ENCODE data around the gene CREB3L2. TPM values are rescaled to one million over a fixed set of nuclear protein-coding genes. Genes with fewer than 3 reads are reported as not detected.
"Not testable (repeated sequence)": the region's sequence is repeated elsewhere in the genome, so short reads cannot be mapped to it uniquely, and the experiment has no call there.

The CREB3L2 gene
- total RNA-seq, 3 donors from 2014 or later (not counting 1 experiment from before 2014, with no cell fraction given) = 45.9 to 54.6 (median 52.5) TPM

DNA sequence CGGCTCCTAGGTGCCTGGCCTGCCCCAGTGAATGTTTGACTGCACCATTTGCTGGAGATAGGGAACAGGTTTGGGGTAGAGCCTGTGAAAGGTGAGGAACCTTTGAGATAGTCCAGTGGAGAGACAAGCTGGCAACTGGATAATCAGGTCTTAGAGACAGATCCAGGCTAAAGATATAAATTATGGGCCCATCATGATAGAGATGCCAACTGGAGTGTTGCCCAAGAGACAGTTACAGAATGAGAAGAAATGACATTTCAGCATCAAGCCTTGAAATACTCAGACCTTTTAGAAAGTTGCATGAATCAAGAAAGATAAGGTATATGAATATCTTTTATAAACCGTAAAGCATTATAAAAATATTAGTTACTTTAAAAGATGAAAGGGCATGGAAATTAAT, 27.1 kb downstream of the CREB3L2 start:
- H3K4me3 Mint-ChIP-seq = no peak overlapping the region
- Histone ChIP-seq H3K27ac (ENCODE audit: low read length) (no peak overlapping the region), H3K9me3 (ENCODE audit: control insufficient read depth, insufficient read depth, low read length) (no peaks in the 10 kb centered on the region), H3K4me3 (ENCODE audit: low read length) (no peak overlapping the region), H3K36me3 (ENCODE audit: control insufficient read depth, insufficient read depth, low read length) (no peaks in the 10 kb centered on the region), H3K4me1 (ENCODE audit: control insufficient read depth, insufficient read depth, low read length) (no peaks in the 10 kb centered on the region), H3K27me3 (ENCODE audit: control insufficient read depth, insufficient read depth, low read length) (no peaks in the 10 kb centered on the region)
- no peak for ATAC-seq
- H3K9me3 Mint-ChIP-seq = no peaks in the 10 kb centered on the region
- no peak overlapping the region for H3K27ac Mint-ChIP-seq
- intact Hi-C loops (cut with micrococcal nuclease) = no loop called here
- H3K27me3 Mint-ChIP-seq (ENCODE audit: low read depth in 2 of 2) = no peaks in the 10 kb centered on the region
- H3K4me1 Mint-ChIP-seq = peaks cover 8 to 21% of the 10 kb centered on the region in 2 donors
- no peak for DNase-seq
- no peaks in the 10 kb centered on the region for H3K36me3 Mint-ChIP-seq
- 92% methylated on average over 1 of the region's 2 CpGs for WGBS (ENCODE audit: insufficient coverage)
- TF ChIP-seq, protein P1, sequence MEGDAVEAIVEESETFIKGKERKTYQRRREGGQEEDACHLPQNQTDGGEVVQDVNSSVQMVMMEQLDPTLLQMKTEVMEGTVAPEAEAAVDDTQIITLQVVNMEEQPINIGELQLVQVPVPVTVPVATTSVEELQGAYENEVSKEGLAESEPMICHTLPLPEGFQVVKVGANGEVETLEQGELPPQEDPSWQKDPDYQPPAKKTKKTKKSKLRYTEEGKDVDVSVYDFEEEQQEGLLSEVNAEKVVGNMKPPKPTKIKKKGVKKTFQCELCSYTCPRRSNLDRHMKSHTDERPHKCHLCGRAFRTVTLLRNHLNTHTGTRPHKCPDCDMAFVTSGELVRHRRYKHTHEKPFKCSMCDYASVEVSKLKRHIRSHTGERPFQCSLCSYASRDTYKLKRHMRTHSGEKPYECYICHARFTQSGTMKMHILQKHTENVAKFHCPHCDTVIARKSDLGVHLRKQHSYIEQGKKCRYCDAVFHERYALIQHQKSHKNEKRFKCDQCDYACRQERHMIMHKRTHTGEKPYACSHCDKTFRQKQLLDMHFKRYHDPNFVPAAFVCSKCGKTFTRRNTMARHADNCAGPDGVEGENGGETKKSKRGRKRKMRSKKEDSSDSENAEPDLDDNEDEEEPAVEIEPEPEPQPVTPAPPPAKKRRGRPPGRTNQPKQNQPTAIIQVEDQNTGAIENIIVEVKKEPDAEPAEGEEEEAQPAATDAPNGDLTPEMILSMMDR (IDR thresholded peaks at IDR 0.05) = no peak

DNA sequence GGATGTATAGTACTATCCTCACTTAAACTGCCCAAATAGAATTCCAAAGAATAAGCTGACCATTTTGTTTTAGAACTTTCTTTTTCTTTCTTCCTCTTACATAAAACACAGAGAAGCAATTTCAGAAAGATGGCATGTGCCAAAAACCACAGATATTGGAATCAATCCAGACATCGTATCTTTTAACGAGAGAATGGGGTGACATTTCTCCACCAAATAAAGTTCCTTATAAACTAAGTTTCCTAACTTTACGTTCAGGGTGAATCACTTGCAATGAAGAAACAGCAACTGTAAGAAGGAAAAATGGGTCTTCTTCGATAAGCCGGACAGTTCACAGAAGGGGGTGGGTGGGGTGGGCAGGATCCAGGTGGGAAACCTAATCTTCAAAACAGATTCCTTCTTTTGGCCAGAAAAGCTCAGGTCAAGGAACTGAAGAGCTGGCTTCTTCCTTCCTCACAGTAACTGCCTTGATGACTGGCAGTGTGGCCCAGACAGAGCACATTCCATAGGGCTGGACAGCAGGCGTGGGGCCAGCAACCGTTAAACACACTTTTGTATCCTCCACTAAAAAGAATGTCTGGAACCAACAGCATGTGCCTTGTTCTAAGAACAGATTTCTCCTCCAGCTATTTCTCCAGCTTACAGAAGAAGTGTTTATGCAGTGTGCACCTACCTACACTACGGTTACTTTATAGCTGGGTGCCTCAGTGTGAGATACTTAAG, 31.5 kb downstream of the CREB3L2 start:
- no peak overlapping the region for H3K27ac ChIP-seq (ENCODE audit: low read length)
- H3K4me3 Mint-ChIP-seq = no peak overlapping the region
- H3K4me1 Mint-ChIP-seq = peaks cover 29 to 30% of the 10 kb centered on the region in 2 donors
- H3K9me3 ChIP-seq (ENCODE audit: control insufficient read depth, insufficient read depth, low read length) = no peaks in the 10 kb centered on the region
- H3K4me1 ChIP-seq (ENCODE audit: control insufficient read depth, insufficient read depth, low read length) = no peaks in the 10 kb centered on the region
- no peaks in the 10 kb centered on the region for H3K36me3 Mint-ChIP-seq
- 78% methylated on average over 8 of the region's 8 CpGs for WGBS (ENCODE audit: insufficient coverage)
- no peaks in the 10 kb centered on the region for H3K36me3 ChIP-seq (ENCODE audit: control insufficient read depth, insufficient read depth, low read length)
- ATAC-seq (no peak), DNase-seq (no peak)
- H3K27ac Mint-ChIP-seq = no peak overlapping the region
- TF ChIP-seq, protein P1 (IDR thresholded peaks at IDR 0.05) = no peak
- H3K4me3 ChIP-seq (ENCODE audit: low read length) = no peak overlapping the region
- intact Hi-C loops (cut with micrococcal nuclease) = no loop called here
- H3K27me3 ChIP-seq (ENCODE audit: control insufficient read depth, insufficient read depth, low read length) = no peaks in the 10 kb centered on the region
- no peaks in the 10 kb centered on the region for H3K9me3 Mint-ChIP-seq
- H3K27me3 Mint-ChIP-seq (ENCODE audit: low read depth in 2 of 2) = no peaks in the 10 kb centered on the region

DNA sequence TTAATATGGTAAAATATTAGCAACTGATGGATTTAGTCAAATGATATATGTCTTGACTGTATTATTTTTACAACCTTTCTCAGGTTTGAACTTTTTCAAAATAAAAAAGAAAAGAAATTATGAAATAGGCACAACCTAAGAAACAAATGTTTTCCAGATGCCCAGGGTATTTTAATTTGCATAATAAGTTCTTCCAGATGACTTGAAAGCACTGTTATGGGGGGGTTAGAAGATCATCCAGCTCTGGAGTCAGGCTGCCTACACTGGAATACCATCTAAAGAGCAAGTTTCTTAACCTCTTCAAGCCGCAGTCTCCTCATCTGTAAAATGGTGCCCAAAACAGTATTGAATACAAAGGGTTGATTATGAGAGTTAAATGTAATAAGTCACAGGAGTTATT, 32.1 kb downstream of the CREB3L2 start:
- no peak overlapping the region for H3K4me3 ChIP-seq (ENCODE audit: low read length)
- no peak for ATAC-seq
- no peak overlapping the region for H3K27ac ChIP-seq (ENCODE audit: low read length)
- no peaks in the 10 kb centered on the region for H3K36me3 ChIP-seq (ENCODE audit: control insufficient read depth, insufficient read depth, low read length)
- Mint-ChIP-seq H3K36me3 (no peaks in the 10 kb centered on the region), H3K27me3 (ENCODE audit: low read depth in 2 of 2) (no peaks in the 10 kb centered on the region), H3K4me1 (peaks cover 29 to 30% of the 10 kb centered on the region in 2 donors), H3K9me3 (no peaks in the 10 kb centered on the region), H3K4me3 (no peak overlapping the region), H3K27ac (no peak overlapping the region)
- no peaks in the 10 kb centered on the region for H3K4me1 ChIP-seq (ENCODE audit: control insufficient read depth, insufficient read depth, low read length)
- no peaks in the 10 kb centered on the region for H3K9me3 ChIP-seq (ENCODE audit: control insufficient read depth, insufficient read depth, low read length)
- TF ChIP-seq, protein P1 (IDR thresholded peaks at IDR 0.05) = no peak
- intact Hi-C loops (cut with micrococcal nuclease) = no loop called here
- no peaks in the 10 kb centered on the region for H3K27me3 ChIP-seq (ENCODE audit: control insufficient read depth, insufficient read depth, low read length)
- DNase-seq = no peak
- WGBS (ENCODE audit: insufficient coverage) = no CpG with 5 or more reads among the region's 1 CpG

DNA sequence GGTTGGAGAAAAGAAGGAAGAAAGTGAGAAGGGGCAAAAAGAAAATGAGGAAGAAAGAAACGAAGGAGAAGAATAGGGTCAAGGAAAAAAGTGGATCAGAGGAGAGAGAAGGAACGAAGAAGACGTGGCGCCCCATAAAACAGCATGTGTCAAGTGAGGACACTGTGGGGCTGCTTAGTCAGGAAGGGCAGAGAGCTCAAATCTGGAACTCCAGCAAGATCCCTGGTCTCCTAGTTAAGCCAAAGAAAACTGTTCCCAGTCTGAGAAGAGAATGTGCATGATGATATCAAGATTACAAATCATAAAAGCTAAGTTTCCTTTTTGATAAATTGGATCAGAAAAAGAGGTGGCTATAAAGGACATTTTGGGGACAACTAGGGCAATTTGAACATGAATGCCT, 33.0 kb downstream of the CREB3L2 start:
- Histone ChIP-seq H3K27ac (ENCODE audit: low read length) (no peak overlapping the region), H3K4me1 (ENCODE audit: control insufficient read depth, insufficient read depth, low read length) (no peaks in the 10 kb centered on the region), H3K9me3 (ENCODE audit: control insufficient read depth, insufficient read depth, low read length) (no peaks in the 10 kb centered on the region), H3K4me3 (ENCODE audit: low read length) (no peak overlapping the region), H3K36me3 (ENCODE audit: control insufficient read depth, insufficient read depth, low read length) (no peaks in the 10 kb centered on the region), H3K27me3 (ENCODE audit: control insufficient read depth, insufficient read depth, low read length) (no peaks in the 10 kb centered on the region)
- ATAC-seq (no peak), DNase-seq (no peak)
- TF ChIP-seq, protein P1 (IDR thresholded peaks at IDR 0.05) = no peak
- no peaks in the 10 kb centered on the region for H3K36me3 Mint-ChIP-seq
- H3K4me1 Mint-ChIP-seq = peaks cover 23 to 30% of the 10 kb centered on the region in 2 donors
- WGBS (ENCODE audit: insufficient coverage) = 92% methylated on average over 4 of the region's 4 CpGs
- H3K27me3 Mint-ChIP-seq (ENCODE audit: low read depth in 2 of 2) = no peaks in the 10 kb centered on the region
- no peak overlapping the region for H3K4me3 Mint-ChIP-seq
- H3K9me3 Mint-ChIP-seq = no peaks in the 10 kb centered on the region
- no peak overlapping the region for H3K27ac Mint-ChIP-seq
- intact Hi-C loops (cut with micrococcal nuclease) = no loop called here

DNA sequence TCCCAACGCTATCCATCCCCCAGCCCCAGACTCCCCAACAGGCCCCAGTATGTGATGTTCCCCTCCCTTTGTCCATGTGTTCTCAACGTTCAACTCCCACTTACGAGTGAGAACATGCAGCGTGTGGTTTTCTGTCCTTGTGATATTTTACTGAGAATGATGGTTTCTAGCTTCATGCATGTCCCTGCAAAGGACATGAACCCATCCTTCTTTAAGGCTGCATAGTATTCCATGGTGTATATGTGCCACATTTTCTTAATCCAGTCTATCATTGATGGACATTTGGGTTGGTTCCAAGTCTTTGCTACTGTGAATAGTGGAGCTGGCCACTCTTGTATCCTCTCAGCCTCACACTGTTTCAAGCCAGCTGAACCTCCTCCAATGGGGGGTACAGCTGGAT, 33.5 kb downstream of the CREB3L2 start:
- H3K9me3 Mint-ChIP-seq; DNase-seq; H3K9me3 ChIP-seq (ENCODE audit: control insufficient read depth, insufficient read depth, low read length); H3K36me3 Mint-ChIP-seq; H3K4me3 Mint-ChIP-seq; H3K27ac ChIP-seq (ENCODE audit: low read length); H3K4me3 ChIP-seq (ENCODE audit: low read length); H3K36me3 ChIP-seq (ENCODE audit: control insufficient read depth, insufficient read depth, low read length); H3K27ac Mint-ChIP-seq; H3K27me3 ChIP-seq (ENCODE audit: control insufficient read depth, insufficient read depth, low read length); H3K27me3 Mint-ChIP-seq (ENCODE audit: low read depth in 2 of 2); H3K4me1 ChIP-seq (ENCODE audit: control insufficient read depth, insufficient read depth, low read length); ATAC-seq; intact Hi-C loops (cut with micrococcal nuclease): not testable (repeated sequence)
- peaks cover 23 to 34% of the 10 kb centered on the region in 2 donors for H3K4me1 Mint-ChIP-seq
- 100% methylated on average over 1 of the region's 4 CpGs for WGBS (ENCODE audit: insufficient coverage)

Data from natural killer cell (primary cell).